Smooth muscle cell (in vitro differentiated cells): ENCODE data around the gene KRTCAP2. TPM values are rescaled to one million over a fixed set of nuclear protein-coding genes. Genes with fewer than 3 reads are reported as not detected.
"Not testable (repeated sequence)": the region's sequence is repeated elsewhere in the genome, so short reads cannot be mapped to it uniquely, and the experiment has no call there.

Experiments used
- DNase-seq: peaks from one replicate; lab custom pipeline; 2025; ENCODE audit not compliant: unreplicated experiment; lab: John Stamatoyannopoulos, UW
- H2AFZ ChIP-seq: fragments of 200-600 bp; sonication (generic); 2 replicates; pipeline ENCODE4 v1.6.0; 2016; ENCODE audit warnings: antibody characterized with exemption, low read depth, mild to moderate bottlenecking
- H3F3A ChIP-seq: fragments of 200-600 bp; sonication (generic); 2 replicates; pipeline ENCODE4 v1.6.0; 2017; ENCODE audit warnings: antibody characterized with exemption, low read depth
- H3K27ac ChIP-seq: fragments of 200-600 bp; sonication (generic); 2 replicates; pipeline ENCODE4 v1.5.1; 2016; ENCODE audit warnings: low read depth, mild to moderate bottlenecking
- H3K27me3 ChIP-seq: fragments of 200-600 bp; sonication (generic); 2 replicates; pipeline ENCODE4 v1.6.1; 2016; ENCODE audit warnings: low read depth, mild to moderate bottlenecking
- H3K36me3 ChIP-seq: fragments of 200-600 bp; sonication (generic); 2 replicates; pipeline ENCODE4 v1.5.1; 2016; ENCODE audit warnings: low read depth
- H3K4me1 ChIP-seq: fragments of 200-600 bp; sonication (generic); 2 replicates; pipeline ENCODE4 v1.5.1; 2016; ENCODE audit warnings: low read depth
- H3K4me2 ChIP-seq: fragments of 200-600 bp; sonication (generic); 2 replicates; pipeline ENCODE4 v1.6.0; 2016; ENCODE audit warnings: mild to moderate bottlenecking
- H3K4me3 ChIP-seq: fragments of 200-600 bp; sonication (generic); 2 replicates; pipeline ENCODE4 v1.5.1; 2016; ENCODE audit warnings: mild to moderate bottlenecking
- H3K79me2 ChIP-seq: fragments of 200-600 bp; sonication (generic); 2 replicates; pipeline ENCODE4 v1.6.0; 2016; ENCODE audit warnings: low read depth, mild to moderate bottlenecking
- H3K9ac ChIP-seq: fragments of 200-600 bp; sonication (generic); 2 replicates; pipeline ENCODE4 v1.6.0; 2016; ENCODE audit warnings: low read depth
- H3K9me3 ChIP-seq: fragments of 200-600 bp; sonication (generic); replicated peaks from 2 replicates; pipeline ENCODE4 v1.5.1; 2016; ENCODE audit warnings: low read depth
- H4K20me1 ChIP-seq: fragments of 200-600 bp; sonication (generic); 2 replicates; pipeline ENCODE4 v1.6.0; 2016; ENCODE audit warnings: low read depth
- whole genome bisulfite sequencing: methylation state at CpG from one replicate; pipeline ENCODE4 v1.1.7; 2016; ENCODE audit warnings: low lambda C conversion rate; 5-methylcytosine and 5-hydroxymethylcytosine counted together
- polyA plus RNA-seq: library from polyadenylated mRNA; unstranded; fragments of >200 nt; fragmentation: Nextera tagmentation; extraction: Ambion mirVana; gene quantifications from 2 replicates; pipeline ENCODE4 v1.2.1, GENCODE V29; 2016
- total RNA-seq: library from RNA; depleted of rRNA; stranded (reverse); fragments of >200 nt; gene quantifications from 2 replicates; pipeline ENCODE4 v1.2.3, GENCODE V29; 2014
- TF ChIP-seq, protein P1 (sequence below): fragments of 200-600 bp; sonication (generic); IDR thresholded peaks from 2 replicates; pipeline ENCODE4 v1.5.1; 2017; ENCODE audit warnings: borderline replicate concordance, mild to moderate bottlenecking, antibody characterized with exemption; ENCODE audit not compliant: insufficient read depth, poor library complexity, severe bottlenecking

The KRTCAP2 gene
- total and polyA plus RNA-seq, 2 experiments from 2014 or later: 283 to 607 TPM

DNA sequence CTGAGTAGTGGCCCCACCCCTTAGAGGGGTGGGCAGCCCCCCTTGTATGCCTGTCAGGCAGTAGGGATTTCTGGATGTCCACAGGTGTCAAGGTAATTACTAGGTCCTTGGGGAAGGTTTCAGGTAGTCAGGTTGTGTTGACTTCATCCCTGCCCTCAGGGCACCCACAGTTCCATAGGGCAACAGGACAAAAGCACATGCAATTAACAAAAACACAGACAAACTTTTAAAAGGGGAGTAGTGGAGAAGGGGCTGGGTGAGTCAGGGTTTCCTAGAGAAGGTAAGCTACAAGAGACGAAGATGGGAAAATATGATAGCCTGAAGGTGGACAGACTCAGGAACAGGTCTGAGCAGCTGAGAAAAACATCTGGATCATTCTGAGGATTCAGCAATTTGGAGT, 14.1 kb downstream of the KRTCAP2 start:
- Histone ChIP-seq H3K4me2 (no peak overlapping the region), H3K9me3 (no peaks in the 10 kb centered on the region), H3K4me3 (no peak overlapping the region), H3F3A (no peaks in the 10 kb centered on the region), H3K4me1 (no peaks in the 10 kb centered on the region), H3K79me2 (no peaks in the 10 kb centered on the region), H3K27me3 (no peaks in the 10 kb centered on the region), H4K20me1 (no peaks in the 10 kb centered on the region), H3K9ac (no peak overlapping the region), H2AFZ (no peak overlapping the region), H3K27ac (no peak overlapping the region), H3K36me3 (no peaks in the 10 kb centered on the region)
- 44% methylated on average over 1 of the region's 1 CpG for WGBS
- DNase-seq: no peak
- TF ChIP-seq, protein P1, sequence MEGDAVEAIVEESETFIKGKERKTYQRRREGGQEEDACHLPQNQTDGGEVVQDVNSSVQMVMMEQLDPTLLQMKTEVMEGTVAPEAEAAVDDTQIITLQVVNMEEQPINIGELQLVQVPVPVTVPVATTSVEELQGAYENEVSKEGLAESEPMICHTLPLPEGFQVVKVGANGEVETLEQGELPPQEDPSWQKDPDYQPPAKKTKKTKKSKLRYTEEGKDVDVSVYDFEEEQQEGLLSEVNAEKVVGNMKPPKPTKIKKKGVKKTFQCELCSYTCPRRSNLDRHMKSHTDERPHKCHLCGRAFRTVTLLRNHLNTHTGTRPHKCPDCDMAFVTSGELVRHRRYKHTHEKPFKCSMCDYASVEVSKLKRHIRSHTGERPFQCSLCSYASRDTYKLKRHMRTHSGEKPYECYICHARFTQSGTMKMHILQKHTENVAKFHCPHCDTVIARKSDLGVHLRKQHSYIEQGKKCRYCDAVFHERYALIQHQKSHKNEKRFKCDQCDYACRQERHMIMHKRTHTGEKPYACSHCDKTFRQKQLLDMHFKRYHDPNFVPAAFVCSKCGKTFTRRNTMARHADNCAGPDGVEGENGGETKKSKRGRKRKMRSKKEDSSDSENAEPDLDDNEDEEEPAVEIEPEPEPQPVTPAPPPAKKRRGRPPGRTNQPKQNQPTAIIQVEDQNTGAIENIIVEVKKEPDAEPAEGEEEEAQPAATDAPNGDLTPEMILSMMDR: no peak

DNA sequence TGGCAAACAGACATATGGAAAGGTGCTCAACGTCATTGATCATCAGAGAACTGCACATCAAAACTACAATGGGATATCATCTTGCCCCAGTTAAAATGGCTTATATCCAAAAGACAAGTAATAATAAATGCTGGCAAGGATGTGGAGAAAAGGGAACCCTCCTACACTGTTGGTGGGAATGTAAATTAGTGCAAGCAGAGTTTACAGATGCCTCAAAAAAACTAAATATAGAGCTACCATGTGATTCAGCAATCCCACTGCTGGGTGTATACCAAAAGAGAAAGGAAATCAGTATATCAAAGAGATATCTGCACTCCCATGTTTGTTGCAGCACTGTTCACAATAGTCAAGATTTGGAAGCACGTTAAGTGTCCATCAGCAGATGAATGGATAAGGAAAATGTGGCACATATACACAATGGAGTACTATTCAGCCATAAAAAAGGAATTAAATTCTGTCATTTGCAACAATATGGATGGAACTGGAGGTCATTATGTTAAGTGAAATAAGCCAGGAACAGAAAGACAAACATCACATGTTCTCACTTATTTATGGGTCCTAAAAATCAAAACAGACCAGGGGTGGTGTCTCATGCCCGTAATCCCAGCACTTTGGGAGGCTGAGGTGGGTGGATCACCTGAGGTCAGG, 17.0 kb downstream of the KRTCAP2 start:
- H3K4me1 ChIP-seq, H3K4me2 ChIP-seq: not testable (repeated sequence)
- 73% methylated on average over 3 of the region's 3 CpGs for WGBS

DNA sequence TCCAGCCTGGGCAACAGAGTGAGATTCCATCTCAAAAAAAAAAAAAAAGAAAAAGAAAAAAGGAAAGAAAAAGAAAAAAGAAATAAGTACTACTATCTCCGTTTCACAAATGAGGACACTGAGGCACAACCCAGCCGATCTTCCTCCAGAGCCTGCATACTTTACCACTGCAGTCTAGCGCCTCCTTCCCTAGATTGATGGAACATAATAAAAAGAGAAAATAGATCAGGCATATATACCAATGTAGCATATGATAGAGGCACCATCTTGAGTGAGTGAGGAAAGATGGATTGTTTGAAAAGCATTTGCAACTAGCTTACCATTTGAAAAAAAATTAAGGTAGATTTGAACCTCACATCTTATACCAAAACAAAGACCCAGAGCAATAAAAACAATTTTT, 27.6 kb downstream of the KRTCAP2 start:
- TF ChIP-seq, protein P1: no peak
- Histone ChIP-seq H3K4me1 (peaks cover 2% of the 10 kb centered on the region), H3K79me2 (no peaks in the 10 kb centered on the region), H3K4me2 (no peak overlapping the region), H3K4me3 (no peak overlapping the region), H3K27ac (no peak overlapping the region), H3K27me3 (no peaks in the 10 kb centered on the region), H4K20me1 (no peaks in the 10 kb centered on the region), H3K36me3 (no peaks in the 10 kb centered on the region), H2AFZ (no peak overlapping the region), H3K9ac (no peak overlapping the region), H3K9me3 (no peaks in the 10 kb centered on the region), H3F3A (no peaks in the 10 kb centered on the region)
- no peak for DNase-seq
- 86% methylated on average over 3 of the region's 3 CpGs for WGBS

More for the DNA sequence above, 17.0 kb downstream of the KRTCAP2 start:
- not testable (repeated sequence) for H3F3A ChIP-seq, DNase-seq, H3K27ac ChIP-seq, H3K9ac ChIP-seq, H3K4me3 ChIP-seq, H3K79me2 ChIP-seq, H4K20me1 ChIP-seq, H3K36me3 ChIP-seq, H2AFZ ChIP-seq, H3K27me3 ChIP-seq, H3K9me3 ChIP-seq

DNA sequence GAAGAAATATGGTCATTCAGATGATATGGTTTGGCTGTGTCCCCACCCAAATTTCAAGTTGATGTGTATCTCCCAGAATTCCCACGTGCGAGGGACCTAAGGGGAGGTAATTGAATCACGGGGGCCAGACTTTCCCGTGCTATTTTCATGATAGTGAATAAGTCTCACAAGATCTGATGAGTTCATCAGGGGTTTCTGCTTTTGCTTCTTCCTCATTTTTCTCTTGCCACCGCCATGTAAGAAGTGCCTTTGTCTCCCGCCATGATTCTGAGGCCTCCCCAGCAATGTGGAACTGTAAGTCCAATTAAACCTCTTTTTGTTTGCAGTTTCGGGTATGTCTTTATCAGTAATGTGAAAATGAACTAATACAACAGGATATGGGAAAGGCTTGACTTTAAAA, 31.4 kb downstream of the KRTCAP2 start:
- Histone ChIP-seq H2AFZ (no peak overlapping the region), H3K79me2 (peaks cover 22% of the 10 kb centered on the region), H4K20me1 (no peaks in the 10 kb centered on the region), H3K4me2 (no peak overlapping the region), H3K27ac (no peak overlapping the region), H3F3A (no peaks in the 10 kb centered on the region), H3K27me3 (no peaks in the 10 kb centered on the region), H3K9ac (no peak overlapping the region), H3K4me1 (peaks cover 3% of the 10 kb centered on the region), H3K36me3 (no peaks in the 10 kb centered on the region), H3K9me3 (no peaks in the 10 kb centered on the region), H3K4me3 (no peak overlapping the region)
- TF ChIP-seq, protein P1: no peak
- DNase-seq: no peak
- WGBS: 92% methylated on average over 7 of the region's 7 CpGs
